ENCODE data around the gene ERBIN.
"Not testable (repeated sequence)": the region's sequence is repeated elsewhere in the genome, so short reads cannot be mapped to it uniquely, and the experiment has no call there.

The ERBIN gene

DNA sequence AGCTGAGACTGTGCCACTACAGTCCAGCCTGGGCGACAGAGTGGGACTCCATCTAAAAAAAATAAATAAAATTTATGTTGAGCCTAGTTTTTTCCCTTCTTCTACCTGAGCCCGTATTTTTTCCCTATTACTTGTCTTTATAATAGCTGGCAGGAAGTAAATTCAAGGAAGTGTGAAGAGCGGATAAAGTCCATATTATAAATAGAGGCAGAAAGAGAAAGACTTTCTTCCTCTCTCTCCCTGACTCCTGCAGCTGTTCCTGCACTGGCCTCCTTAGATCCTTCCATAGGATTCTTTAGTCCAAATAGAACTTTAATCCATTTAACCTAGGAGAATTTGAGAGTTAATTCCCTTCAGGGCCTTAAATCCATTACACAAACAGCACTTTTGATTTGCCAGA is 10.3 kb upstream of the ERBIN start:
- no peak for DNase-seq

DNA sequence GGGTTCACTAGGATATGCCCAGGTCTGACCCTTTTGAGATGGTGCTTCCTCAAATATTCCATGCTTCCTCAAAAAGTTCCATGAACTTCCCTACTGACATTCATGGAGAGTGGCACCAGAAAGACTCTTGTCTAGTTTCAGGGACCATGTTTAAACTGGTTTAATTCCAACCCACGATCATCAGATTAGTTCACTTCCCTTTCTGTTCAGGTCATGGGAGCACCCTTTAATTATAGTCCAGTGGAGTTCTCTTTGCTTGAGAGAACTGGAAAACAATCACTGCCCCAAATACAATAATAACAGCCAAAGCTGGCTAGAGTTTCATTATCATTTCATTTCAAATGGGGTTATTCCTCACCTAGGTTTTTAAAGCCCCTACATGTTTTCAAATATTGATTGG is 9.7 kb upstream of the ERBIN start:
- no peak for DNase-seq

DNA sequence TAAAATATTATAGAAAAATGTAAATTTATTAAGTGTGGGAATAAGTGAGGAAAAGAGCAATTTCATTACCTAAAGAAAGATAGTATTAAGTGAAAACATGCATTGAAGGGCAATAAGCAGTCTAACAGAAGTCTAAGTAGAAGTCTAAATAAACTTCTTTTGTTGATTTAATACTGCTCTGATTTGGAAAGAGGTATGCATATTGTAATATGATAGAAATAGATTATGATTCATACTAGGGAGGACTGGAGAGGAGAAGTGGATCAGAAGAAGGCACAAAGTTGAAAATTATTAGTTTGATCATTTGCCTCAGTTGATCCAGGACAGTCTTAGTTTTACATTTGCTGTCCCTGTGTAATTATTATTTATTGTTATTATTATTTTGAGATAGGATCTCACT is 6.6 kb upstream of the ERBIN start:
- DNase-seq, result no peak

DNA sequence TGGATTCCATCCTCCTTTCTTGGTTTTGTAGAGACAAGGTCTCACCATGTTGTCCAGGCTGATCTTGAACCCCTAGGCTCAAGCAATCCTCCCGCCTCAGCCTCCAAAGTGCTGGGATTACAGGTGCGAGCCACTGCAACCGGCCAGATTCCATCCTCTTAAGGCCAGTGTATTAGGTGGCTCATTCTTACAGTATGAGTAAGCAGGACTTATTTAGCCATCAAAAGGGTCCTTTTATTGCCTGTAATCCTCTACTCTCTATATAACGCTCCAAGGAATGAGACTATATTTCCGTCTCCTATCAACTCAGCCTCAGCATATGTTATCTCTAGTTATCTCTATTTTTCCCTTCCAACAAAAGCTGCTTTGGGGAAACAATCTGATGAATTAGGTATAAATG is 3.0 kb upstream of the ERBIN start:
- DNase-seq, result no peak

DNA sequence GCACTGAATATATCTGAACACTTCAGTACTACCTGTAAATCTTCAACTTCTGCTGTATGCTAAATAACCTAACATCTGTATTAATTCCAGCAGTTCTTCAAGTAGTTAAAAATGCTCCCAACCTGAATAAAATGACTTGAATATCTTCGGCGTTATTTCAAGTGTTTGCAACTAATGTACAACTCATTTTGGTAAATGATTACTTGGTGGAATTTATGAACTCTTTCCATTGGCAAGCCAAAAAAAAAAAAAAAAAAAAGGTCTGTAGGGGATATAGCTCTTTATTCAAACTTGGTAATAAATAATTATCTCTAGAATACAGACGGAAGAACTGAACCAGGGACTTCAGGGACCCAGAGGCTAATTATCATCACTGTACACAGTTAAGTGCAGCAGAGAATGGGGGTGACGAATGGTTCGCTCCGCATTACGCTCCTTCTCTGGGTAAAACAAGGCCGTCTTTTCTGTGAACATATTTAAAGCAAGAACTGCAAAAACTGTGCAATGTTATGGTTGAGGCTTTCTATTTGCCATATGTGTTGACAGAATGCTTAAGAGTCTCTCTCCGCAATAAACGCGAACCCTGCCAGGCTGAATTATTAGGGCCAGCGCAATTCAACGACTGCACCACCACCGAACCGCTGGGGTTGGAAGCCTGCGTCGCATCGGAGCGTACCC is 1.9 kb upstream of the ERBIN start:
- no peak for DNase-seq

DNA sequence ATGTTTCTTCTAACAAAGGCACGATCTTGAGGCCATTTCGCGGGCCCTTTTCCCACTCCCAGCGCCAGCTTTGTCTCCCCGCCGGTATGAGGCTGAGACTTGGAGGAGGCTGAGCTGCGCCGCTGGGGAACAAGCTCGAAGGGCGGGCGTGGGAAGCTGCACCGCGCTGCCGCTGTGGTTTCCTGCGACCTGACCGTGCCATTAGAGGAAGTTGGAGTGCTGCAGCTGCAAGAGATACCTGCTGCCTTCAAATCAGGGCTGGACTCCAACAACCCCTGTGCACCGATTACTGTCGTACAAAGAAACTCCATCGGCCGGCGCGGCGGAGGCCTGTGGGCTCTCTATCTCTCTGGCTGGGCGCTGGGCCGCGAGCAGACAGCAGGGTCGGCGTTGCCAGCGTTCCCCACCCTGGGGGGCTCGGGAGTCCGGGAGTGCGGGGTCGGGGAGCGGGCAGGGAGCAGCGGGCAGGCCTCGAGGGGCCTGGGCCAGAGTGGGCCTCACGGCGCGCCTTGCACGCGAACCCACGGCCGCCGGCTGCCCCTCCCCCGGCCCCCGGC is 1.3 kb upstream of the ERBIN start:
- peak; percentile 90 for DNase-seq

DNA sequence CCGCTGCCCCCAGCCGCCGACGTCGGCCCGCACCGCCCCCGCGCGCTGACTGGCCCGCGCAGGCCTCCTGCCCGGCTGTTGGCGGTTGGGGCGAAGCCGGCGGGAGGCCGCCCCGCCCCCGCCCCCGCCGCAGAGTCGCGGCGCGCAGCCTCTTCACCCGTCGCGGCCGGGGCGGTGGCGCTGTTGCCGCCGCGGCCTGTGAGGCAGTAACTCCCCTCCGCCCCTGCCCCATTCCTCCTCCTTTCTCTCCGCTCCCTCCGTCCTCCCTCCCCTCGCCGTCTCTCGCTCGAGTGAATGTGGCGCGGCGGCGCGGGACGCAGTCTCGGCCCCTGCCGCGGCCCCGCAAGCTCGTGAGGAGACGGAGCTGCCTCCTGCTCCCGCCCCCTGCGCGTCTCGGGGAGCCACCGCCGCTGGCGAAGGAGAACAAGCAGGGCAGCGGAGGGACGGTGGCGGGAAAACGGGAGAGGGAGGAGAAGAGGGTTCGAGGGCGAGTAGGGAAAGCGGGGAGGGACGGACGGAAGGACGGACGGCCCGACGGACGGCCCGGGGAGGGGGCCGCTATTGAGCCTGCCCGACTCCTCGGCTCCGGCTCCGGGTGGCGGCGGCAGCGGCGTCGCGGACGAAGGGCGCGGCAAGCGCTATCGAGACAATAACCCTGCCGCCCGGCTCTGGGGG is 637 bp upstream of the ERBIN start:
- peak; percentile 92 for DNase-seq

DNA sequence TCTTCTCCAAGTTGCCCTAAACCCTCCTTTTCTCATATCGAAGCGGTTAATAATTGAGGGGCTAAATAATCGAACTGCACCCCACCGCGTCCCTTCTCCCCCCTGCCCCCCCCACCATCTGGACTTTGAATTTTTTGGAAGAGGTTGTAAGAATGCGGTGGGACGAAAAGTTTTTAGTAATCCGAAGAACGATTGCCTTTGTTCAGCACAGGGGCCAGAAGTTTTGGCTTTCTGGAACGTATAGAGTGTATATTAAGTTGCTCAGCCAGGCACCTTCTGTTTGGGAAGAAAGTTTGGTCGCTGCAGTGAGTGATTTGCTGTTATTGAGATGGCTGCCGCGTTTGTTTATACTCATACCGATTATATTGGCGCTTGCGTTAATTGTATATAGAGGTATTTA is 518 bp downstream of the ERBIN start:
- peak; percentile 65 for DNase-seq

DNA sequence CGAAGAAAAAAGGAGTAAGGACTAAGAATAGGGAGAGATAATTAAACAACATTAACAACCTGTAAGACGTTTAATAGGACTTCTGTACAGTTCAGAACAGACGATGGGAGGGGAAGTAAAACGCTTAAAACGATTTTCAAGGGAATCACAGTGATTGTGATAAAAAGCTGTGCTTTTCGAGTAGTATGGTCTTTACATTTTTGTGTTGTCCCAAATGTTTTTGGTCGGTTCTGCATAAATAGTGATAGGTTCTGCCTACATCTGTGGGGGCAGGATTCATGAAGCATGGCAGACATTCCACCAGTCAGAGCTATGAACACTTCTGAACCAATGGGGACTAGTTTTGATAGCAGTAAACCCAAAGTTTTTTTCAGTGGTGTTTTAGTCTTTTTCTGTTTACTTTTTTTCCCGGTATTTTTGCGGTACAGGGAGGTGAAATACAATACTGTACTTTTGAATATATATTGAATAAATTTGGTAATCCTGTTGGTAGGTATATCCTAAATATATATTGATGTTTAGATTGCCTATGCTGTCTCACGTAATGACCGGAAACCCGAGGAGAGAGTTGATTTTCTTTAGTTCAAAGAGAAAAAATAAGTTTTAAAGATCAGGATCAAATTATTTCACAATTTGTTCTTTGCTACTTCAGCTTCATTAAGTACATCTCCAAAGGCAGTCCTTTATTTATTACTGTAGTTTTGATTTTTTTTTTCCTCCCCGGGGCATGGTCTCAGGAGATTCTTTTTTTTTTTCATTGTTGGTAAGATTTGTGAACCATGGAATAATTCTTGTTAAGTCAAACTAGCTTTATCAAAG is 1.3 kb downstream of the ERBIN start:
- DNase-seq, result peak; percentile 68

DNA sequence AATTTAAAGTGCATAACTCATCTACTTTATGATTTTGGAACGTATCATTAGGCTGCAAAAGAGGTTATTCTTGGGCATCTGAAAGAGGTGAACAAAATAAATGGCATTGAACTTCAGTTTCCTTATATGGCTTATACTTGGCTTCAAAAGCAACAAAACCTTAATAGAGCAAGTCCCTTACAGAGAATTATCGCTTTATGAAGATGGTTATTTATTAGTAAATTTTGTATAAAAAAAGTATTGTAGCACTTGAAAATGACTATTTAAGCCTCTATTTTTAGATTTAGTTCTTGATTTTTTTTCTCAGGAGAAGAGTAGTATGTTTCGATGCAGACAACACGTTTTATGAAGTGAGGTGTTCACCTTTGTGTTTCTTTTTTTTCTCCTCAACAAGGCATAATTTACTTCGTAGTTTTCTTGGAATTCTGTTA is 2.0 kb downstream of the ERBIN start:
- no peak for DNase-seq

DNA sequence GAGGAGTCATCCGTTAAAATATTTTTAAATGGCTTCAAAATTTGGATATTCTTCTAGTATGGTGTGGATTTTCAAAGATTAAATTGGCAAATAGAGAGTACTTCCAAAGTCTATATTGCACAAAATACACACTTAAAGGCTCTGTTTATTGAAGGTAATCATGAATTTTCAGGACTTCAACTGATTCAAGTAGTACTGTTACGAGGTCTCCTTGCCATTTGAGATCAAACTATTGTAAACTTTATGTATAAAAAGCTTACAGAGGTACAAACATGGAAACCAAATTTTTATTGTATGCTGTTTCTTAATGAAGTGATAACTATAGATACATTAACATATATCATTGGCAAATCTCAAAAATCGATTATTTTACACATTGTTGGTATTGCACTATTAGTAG is 2.5 kb downstream of the ERBIN start:
- no peak for DNase-seq

DNA sequence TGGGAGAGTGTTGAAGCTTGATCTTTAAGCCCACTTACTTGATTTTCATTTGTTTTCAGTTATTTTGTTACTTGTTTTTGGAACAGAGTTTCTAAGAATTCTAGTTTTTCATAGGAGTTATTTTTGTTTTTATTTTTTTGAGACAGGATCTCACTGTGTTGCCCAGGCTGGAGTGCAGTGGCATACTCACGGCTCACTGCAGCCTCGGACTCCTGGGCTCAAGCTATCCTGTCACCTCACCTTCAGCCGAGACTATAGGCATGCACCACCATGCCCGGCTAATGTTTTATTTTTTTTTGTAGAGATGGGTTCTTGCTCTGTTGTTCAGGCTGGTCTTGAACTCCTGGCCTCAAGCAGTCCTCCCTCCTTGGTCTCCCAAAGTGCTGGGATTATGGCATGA is 6.3 kb downstream of the ERBIN start:
- DNase-seq, result no peak

DNA sequence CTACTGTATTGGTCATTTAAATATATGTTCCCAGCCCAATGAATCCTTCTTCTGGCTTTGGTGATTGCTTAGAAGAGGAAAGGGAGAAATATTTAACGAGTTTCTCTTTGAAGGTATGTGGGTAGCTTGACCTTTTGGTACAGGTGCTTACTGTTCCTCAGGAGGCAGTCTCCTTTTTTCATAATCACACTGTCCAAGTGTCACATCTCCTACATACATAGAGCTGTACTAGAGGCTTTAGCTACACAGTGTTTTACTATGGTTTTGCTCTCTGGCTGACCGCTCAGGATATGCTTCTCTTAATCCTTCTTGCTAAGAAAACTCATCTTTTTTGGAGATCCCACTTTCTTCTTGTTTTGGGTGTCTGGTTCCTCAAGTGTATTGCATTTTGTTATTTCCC is 6.9 kb downstream of the ERBIN start:
- no peak for DNase-seq

DNA sequence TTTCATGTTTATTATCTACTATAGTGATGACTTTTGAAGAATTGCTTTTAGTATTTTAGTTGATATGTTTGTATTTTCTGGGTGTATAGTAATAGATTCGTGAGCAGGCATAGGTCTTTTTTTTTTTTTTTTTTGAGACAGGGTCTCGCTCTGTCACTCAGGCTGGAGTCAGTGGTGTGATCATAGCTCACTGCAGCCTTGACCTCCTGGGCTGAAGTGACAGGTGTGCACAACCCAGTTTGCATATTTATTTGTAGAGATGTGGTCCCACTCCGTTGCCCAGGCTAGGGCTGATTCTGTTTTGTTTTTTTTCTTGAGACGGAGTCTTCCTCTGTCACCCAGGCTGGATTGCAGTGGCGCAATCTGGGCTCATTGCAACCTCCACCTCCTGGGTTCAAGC is 11.9 kb downstream of the ERBIN start:
- DNase-seq, result no peak

DNA sequence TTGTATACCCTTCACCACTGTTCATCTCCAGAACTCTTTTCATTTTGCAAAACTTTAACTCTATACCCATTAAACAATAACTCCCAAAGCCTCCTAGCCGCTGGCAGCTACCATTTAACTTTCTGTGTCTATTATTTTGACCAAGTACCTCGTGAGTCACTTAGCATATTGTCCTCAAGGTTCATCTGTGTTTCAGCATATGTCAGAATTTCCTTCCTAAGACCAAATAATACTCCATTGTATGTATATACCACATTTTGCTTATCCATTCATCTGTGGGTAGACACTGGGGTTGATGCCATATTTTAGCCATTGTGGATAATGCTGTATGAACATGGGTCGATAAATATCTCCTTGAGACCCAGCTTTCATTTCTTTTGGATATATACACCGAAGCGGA is 17.4 kb downstream of the ERBIN start:
- no peak for DNase-seq

DNA sequence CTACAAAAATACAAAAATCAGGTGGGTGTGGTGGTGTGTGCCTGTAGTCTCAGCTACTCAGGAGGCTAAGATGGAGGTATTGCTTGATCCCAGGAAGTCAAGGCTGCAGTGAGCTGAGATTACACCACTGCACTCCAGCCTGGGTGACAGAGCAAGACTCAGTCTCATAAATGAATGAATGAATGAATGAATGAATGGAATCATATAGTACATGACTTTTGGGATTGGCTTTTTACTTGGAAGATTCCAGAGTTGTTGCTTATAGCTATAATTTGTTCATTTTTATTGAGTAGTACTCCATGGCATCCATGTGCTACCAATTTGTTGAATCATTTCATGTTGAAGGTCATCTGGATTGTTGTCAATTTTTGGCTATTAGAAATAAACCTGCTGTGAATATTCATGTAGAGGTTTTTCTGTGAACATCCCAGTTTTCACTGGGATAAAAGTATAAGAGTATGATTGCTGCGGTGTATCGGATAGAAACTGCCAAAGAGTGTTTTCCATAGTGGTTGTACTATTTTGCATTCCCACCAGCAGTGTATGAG is 19.9 kb downstream of the ERBIN start:
- no peak for DNase-seq

DNA sequence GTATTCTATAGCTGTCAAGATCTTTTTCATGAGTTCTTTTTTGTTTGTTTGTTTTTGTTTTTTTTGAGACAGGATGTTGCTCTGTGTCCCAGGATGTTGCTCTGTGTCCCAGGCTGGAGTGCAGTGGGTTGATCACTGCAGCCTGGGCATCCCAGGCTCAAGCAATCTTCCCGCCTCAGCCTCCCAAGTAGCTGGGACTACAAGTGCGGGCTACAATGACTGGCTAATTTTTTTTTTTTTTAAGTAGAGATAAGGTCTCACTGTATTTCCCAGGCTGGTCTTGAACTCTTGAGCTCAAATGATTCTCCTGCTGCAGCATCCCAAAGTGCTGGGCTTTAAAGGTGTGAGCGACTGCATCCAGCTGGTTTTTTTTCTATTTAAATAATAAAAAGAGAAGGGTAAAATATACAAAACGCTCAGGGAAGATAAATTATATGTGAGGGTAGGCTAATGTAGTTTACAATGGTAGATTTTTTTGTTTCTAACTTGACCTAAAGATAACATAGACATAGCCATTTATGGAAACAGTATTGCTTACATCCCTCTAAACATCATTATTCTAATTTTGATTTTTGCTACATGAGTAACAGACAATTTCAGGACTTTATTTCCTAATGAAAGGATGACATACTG is 21.9 kb downstream of the ERBIN start:
- no peak for DNase-seq

DNA sequence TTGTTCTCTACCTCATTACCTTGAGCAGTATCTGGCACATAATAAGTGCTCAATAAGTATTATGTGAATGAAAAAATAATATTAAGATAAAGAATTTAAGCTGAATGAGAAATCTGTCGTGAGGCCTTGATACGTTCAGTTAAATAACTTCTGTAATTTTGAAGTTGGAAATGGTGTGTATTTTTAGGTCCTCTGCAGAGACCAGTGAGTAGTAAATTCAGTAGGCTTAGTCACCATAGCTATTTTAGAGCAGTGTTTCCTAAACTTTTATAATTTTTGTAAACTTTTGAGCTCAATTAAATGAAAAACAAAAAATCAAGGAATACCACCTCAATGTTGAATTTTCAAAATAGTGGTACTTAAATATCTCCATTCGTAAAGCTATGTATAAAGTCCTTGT is 25.0 kb downstream of the ERBIN start:
- DNase-seq, result no peak

DNA sequence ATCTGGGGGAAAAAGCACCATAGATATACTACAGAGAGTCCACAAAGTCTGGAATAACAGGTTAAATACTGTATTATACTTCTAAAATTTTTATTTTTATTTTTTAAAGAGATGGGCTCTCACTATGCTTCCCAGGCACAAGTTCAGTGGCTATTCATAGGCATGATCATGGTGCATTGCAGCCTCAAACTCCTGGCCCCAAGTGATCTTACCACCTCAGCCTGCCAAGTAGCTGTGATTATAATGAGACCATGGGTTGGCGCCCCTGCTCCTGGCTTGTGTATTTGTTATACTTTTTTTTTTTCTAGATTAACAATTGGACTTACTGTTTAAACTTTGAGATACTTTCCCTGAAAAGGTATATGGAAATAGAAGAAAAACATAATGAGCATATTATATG is 25.9 kb downstream of the ERBIN start:
- DNase-seq, result no peak

DNA sequence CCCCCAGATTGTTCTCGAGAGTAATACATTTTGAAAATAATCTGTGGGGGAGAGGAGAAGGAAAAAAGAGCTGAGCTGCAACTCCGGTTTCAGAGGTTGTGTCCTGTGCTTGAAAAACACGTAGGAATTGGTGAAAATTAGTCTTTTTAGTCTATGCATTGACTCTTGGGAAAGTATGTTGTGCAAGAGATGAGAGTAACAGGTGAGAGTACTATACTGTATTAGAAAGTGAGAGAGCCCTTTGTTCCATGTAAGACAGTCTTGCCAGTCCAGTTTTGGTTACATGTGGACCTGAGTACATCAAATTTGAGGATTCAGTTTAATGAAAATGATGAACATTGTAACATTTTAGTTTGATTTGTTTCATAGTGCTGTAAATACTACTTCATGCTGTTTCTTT is 27.8 kb downstream of the ERBIN start:
- DNase-seq, result no peak

DNA sequence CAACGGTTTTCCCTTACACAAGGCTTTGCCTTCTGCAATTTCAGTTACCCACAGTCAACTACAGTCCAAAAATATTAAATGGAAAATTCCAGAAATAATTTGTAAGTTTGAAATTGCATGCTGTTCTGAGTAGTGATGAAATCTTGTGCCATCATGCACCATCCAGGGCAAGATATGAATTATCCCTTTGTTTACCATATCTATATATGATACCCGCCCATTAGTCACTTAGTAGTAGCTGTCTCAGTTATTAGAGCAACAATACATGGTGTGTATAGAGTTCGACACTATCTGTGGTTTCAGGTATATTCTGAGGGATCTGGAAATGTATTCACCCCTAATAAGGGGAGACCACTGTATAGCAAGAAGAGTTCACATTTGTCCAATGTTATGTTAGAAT is 29.4 kb downstream of the ERBIN start:
- DNase-seq, result no peak

DNA sequence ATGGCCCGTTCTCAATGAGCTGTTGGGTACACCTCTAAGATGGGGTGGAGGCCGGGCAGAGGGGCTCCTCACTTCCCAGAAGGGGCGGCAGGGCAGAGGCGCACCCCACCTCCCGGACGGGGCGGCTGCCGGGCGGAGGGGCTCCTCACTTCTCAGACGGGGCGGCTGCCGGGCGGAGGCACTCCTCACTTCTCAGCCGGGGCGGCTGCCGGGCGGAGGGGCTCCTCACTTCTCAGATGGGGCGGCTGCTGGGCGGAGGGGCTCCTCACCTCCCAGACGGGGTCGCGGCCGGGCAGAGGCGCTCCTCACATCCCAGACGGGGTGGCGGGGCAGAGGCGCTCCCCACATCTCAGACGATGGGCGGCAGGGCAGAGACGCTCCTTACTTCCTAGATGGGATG is 31.3 kb downstream of the ERBIN start:
- not testable (repeated sequence) for DNase-seq

DNA sequence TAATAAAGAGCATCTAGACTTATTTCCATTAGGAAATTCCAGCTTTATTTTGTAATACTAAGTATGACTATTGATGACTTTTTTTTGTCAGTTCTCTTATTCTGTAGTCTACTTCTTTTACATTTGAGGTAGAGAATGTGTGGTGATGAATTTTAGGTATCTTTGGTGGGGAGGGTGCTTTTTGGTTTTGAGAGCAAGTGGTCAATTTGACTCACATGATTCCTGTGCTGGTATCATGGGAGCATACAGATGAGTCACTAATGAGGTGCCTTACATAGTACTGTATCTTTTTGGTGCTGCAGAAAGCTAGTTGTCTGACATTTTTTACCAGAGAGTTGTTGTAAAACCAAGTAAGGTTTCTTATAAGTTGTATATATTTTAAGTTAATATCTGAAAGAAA is 35.3 kb downstream of the ERBIN start:
- no peak for DNase-seq
